CD4-positive, alpha-beta T cell (primary cell): ENCODE results near the gene RBFOX1. TPM values are rescaled to one million over a fixed set of nuclear protein-coding genes. Genes with fewer than 3 reads are reported as not detected.

Experiments used
- ATAC-seq: fragments of 200-7000 bp; cut with Tn5 transposase; one replicate; pipeline ENCODE4 v1.10.0; 2022; ENCODE audit warnings: mild to moderate bottlenecking; ENCODE audit not compliant: poor library complexity
- CTCF ChIA-PET: fragments of 350-600 bp; sonication (Branson Sonifier 250); formaldehyde crosslinking; loops from one replicate; lab custom pipeline; 2021; ENCODE audit warnings: antibody characterized with exemption, inconsistent platforms; lab: Charles Lee
- POLR2A ChIA-PET: fragments of 350-600 bp; sonication (Branson Sonifier 250); formaldehyde crosslinking; loops from one replicate; lab custom pipeline; 2021; ENCODE audit warnings: antibody characterized with exemption, inconsistent platforms; lab: Charles Lee
- DNase-seq, 14 experiments: peaks; one replicate each; pipeline ENCODE4 v3.0.0-alpha.2; 2013 to 2020; ENCODE audit warnings: mixed read lengths in 2 of 14
- H3K27ac ChIP-seq, 2 donors: one replicate each; pipeline versions ENCODE4 v1.5.1 to v1.7.0; 2013; ENCODE audit warnings: low read length in 2 of 2, low read depth in 1 of 2, mild to moderate bottlenecking in 1 of 2
- H3K27me3 ChIP-seq, 2 experiments: 1 replicate in 1 of 2; 2 replicates in 1 of 2; pipeline versions ENCODE4 v1.6.1 to v1.7.0; 2013; ENCODE audit warnings: low read length in 2 of 2, control low read depth in 1 of 2, mild to moderate bottlenecking in 1 of 2, moderate library complexity in 1 of 2; ENCODE audit not compliant: insufficient read depth in 2 of 2, control insufficient read depth in 1 of 2
- H3K36me3 ChIP-seq: one replicate; pipeline ENCODE4 v1.6.1; 2013; ENCODE audit warnings: low read length, control low read depth; ENCODE audit not compliant: insufficient read depth
- H3K4me1 ChIP-seq: one replicate; pipeline ENCODE4 v1.6.1; 2013; ENCODE audit warnings: low read length, control low read depth; ENCODE audit not compliant: insufficient read depth
- H3K4me3 ChIP-seq: one replicate; pipeline ENCODE4 v1.5.1; 2013; ENCODE audit warnings: mild to moderate bottlenecking, low read length, moderate library complexity
- H3K9me3 ChIP-seq, 2 experiments: 1 replicate in 1 of 2; 2 replicates in 1 of 2; pipeline versions ENCODE4 v1.6.1 to v1.7.0; 2013; ENCODE audit warnings: low read length in 2 of 2, mild to moderate bottlenecking in 2 of 2, control low read depth in 1 of 2, moderate library complexity in 1 of 2; ENCODE audit not compliant: control insufficient read depth in 1 of 2, insufficient read depth in 1 of 2
- H3K27ac Mint-ChIP-seq: one replicate; pipeline ENCODE4 v1.8.0; 2020; ENCODE audit warnings: mixed read lengths
- H3K27me3 Mint-ChIP-seq: one replicate; pipeline ENCODE4 v1.8.0; 2021; ENCODE audit warnings: mixed read lengths
- H3K36me3 Mint-ChIP-seq: one replicate; pipeline ENCODE4 v1.8.0; 2021; ENCODE audit warnings: low read depth, mixed read lengths
- H3K4me1 Mint-ChIP-seq: one replicate; pipeline ENCODE4 v1.8.0; 2021; ENCODE audit warnings: low read depth, mixed read lengths
- H3K4me3 Mint-ChIP-seq: one replicate; pipeline ENCODE4 v1.8.0; 2020; ENCODE audit warnings: mild to moderate bottlenecking, mixed read lengths
- H3K9me3 Mint-ChIP-seq: one replicate; pipeline ENCODE4 v1.8.0; 2020; ENCODE audit warnings: mixed read lengths
- intact Hi-C, 2 experiments: fragments of 100-400 bp; cut with DNase I in 1 of 2; cut with micrococcal nuclease in 1 of 2; formaldehyde crosslinking; loops; one replicate each; pipeline versions ENCODE4 v1.15.1 to v1.9.0; 2023 to 2025; cut with DNase I, micrococcal nuclease
- total RNA-seq, 174 experiments: library from RNA in 2 of 174; stranded (reverse) in 2 of 174; gene quantifications; one replicate each; pipeline ENCODE4 v1.2.3 and lab custom pipeline; 2021 to 2026
- TF ChIP-seq, protein P1 (sequence below): fragments of 200-600 bp; IDR thresholded peaks from one replicate; pipeline ENCODE4 v1.8.0; 2022; ENCODE audit warnings: antibody characterized with exemption, mild to moderate bottlenecking

Gene RBFOX1
- total RNA-seq, 2 experiments from 2014 or later, result not detected

DNA sequence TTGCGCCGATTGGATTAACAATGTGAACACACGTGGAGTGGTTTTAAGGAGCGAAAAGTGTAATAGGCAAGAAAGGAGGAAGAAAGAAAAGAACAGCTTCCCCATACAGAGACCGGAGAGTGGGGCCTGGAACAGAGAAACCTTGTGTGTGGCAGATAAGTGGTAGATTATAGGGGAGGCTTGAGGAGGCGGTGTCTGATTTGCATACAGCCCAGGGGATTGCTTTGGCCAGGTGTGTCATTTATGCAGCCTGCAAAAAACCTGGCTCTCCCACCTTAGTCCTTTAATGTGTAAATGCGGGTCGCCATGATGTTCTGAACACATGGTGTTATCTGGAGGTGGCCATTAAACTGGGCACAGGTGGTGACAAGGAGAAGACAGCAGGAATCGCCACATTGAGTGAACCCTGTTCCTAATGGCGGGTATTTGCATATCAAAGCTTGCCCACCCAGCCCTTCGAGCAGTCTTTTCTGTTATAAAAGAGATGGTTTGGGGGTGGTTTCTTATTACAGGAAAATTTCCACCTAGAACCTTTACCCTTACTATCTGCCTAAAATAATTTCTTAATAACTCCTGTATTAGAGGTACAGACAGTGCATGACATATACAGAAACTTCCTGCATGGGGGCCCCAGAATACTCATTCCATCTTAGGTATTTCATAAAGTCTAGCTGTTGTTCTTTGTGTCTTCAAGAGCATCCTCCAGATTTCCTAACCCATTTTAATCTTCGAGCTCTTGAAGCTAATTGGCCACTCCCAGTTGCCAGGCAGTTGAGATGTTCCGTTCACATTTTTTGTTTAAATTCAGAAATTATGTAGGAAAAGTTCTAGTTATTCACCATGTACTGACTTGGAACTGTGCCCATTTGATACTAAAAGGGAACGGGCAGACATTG lies 292.5 kb downstream of the RBFOX1 start:
- CTCF ChIA-PET, result no interaction called here
- H3K4me3 Mint-ChIP-seq, result no peak overlapping the region

DNA sequence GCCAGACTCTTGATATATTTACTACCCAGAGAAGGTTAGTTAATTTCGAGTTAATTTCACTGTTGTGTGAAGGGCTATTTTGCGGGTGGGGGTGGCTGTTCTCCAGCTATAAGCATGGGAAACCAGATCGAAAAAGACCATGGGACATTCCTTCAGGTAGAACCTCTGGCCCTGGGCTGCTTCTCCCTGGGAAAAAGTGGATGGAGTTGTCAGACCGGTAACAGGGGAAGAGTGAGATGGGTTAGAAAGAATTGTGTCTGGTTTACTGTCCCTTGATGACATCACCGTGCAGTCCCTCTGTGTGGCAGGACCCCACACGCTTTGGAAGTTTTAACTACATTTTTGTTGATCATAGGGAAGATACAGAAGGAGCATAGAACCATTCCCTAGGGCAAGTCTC lies 296.3 kb downstream of the RBFOX1 start:
- POLR2A ChIA-PET, result no interaction called here
- no peak for ATAC-seq
- intact Hi-C loops, result no loop called here

More for the DNA sequence above, 292.5 kb downstream of the RBFOX1 start:
- Histone ChIP-seq H3K9me3 (peaks cover 0 to 3% of the 10 kb centered on the region in 2 experiments), H3K27me3 (no peaks in the 10 kb centered on the region), H3K4me1 (no peaks in the 10 kb centered on the region), H3K36me3 (no peaks in the 10 kb centered on the region), H3K4me3 (no peak overlapping the region), H3K27ac (no peak overlapping the region)
- no peaks in the 10 kb centered on the region for H3K27me3 Mint-ChIP-seq
- POLR2A ChIA-PET, result no interaction called here
- DNase-seq (no peak), ATAC-seq (no peak)
- intact Hi-C loops, result no loop called here
- H3K36me3 Mint-ChIP-seq, result no peaks in the 10 kb centered on the region
- TF ChIP-seq, protein P1, sequence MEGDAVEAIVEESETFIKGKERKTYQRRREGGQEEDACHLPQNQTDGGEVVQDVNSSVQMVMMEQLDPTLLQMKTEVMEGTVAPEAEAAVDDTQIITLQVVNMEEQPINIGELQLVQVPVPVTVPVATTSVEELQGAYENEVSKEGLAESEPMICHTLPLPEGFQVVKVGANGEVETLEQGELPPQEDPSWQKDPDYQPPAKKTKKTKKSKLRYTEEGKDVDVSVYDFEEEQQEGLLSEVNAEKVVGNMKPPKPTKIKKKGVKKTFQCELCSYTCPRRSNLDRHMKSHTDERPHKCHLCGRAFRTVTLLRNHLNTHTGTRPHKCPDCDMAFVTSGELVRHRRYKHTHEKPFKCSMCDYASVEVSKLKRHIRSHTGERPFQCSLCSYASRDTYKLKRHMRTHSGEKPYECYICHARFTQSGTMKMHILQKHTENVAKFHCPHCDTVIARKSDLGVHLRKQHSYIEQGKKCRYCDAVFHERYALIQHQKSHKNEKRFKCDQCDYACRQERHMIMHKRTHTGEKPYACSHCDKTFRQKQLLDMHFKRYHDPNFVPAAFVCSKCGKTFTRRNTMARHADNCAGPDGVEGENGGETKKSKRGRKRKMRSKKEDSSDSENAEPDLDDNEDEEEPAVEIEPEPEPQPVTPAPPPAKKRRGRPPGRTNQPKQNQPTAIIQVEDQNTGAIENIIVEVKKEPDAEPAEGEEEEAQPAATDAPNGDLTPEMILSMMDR, result no peak
- no peak overlapping the region for H3K27ac Mint-ChIP-seq
- H3K9me3 Mint-ChIP-seq, result peaks cover 14% of the 10 kb centered on the region
- no peaks in the 10 kb centered on the region for H3K4me1 Mint-ChIP-seq

DNA sequence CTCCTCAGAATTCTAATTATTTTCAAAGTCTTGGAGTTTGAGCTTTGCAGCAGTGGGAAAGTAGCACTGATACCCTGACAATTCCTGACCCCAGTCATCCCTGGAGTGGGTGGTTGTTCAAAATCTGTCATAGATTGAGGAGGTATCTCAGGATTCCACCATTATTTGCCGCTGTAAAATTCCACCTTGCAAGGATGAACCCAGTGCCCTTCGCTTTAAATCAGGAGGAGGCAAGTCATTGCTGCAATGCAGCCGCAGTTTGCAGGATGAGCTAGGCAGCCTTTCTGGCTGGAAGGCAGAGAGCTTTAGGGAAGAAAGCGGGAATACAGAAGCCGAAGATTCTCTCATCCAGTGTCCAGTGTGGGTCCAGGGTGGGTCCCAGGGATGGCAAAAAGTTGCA lies 296.9 kb downstream of the RBFOX1 start:
- Histone ChIP-seq H3K27ac (no peak overlapping the region), H3K4me1 (no peaks in the 10 kb centered on the region), H3K36me3 (no peaks in the 10 kb centered on the region), H3K27me3 (no peaks in the 10 kb centered on the region), H3K9me3 (no peaks in the 10 kb centered on the region), H3K4me3 (no peak overlapping the region)
- ChIA-PET CTCF (no interaction called here), POLR2A (no interaction called here)
- TF ChIP-seq, protein P1, result no peak
- intact Hi-C loops, result no loop called here
- Mint-ChIP-seq H3K4me1 (no peaks in the 10 kb centered on the region), H3K9me3 (peaks cover 21% of the 10 kb centered on the region), H3K27me3 (no peaks in the 10 kb centered on the region), H3K36me3 (no peaks in the 10 kb centered on the region), H3K4me3 (no peak overlapping the region), H3K27ac (no peak overlapping the region)
- no peak for DNase-seq
- no peak for ATAC-seq

More for the DNA sequence above, 296.3 kb downstream of the RBFOX1 start:
- no peak overlapping the region for H3K4me3 ChIP-seq
- TF ChIP-seq, protein P1, result no peak
- peaks cover 16% of the 10 kb centered on the region for H3K9me3 Mint-ChIP-seq
- H3K36me3 ChIP-seq, result no peaks in the 10 kb centered on the region
- H3K27ac ChIP-seq, result no peak overlapping the region
- H3K27me3 ChIP-seq, result no peaks in the 10 kb centered on the region
- no peaks in the 10 kb centered on the region for H3K36me3 Mint-ChIP-seq
- H3K27me3 Mint-ChIP-seq, result no peaks in the 10 kb centered on the region
- no peaks in the 10 kb centered on the region for H3K9me3 ChIP-seq
- H3K4me1 Mint-ChIP-seq, result no peaks in the 10 kb centered on the region
- H3K27ac Mint-ChIP-seq, result no peak overlapping the region
- H3K4me3 Mint-ChIP-seq, result no peak overlapping the region
- CTCF ChIA-PET, result no interaction called here
- DNase-seq, result no peak
- H3K4me1 ChIP-seq, result no peaks in the 10 kb centered on the region
